ENCODE measurements around the gene MTIF2.
A peak's percentile ranks its signal among the peaks of the same experiment; 100 is the strongest.

MTIF2 gene

DNA sequence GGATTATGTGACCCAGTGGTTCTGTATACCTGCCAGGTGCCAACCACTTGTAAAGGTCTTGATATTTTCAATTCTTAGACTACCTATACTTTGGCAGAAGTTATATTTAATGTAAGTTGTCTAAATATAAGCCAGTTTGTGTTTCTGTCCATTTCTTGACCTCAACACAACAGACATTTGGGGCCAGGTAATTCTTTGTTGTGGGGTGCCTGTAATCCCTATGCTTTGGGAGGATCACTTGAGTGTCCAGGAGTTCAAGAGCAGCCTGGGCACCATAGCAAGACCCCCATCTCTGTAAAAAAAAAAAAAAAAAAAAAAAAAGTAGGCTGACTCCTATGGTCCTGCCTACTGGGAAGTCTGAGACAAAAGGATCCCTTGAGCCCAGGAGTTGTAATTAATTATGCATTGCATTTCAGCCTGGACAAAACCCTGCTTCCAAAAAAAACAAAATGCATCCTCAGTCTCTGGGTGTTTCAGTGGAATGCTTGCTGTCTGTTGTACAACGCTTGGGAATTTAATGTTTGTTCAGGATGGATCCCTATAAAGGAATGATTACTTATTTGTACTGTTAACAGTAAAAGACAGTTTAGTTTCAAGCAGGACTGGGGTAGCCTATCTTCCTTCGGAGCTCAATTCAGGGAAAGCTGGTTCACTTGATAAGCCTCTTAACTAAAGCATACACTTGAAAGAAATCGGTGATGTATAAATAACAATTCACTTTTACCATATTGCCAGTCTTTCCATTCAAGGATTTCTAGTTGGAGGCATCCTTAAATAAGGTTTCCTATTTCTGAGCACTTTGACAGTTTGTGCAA lies 33.1 kb downstream of the MTIF2 start:
- no peak overlapping the region for H2BK5ac ChIP-seq (ENCODE audit: low read depth, low read length, poor library complexity)
- no peaks in the 10 kb centered on the region for H3K27me3 ChIP-seq (ENCODE audit: insufficient read depth, low read length)
- H3K4ac ChIP-seq (ENCODE audit: low read depth, low read length), result no peak overlapping the region
- no peak overlapping the region for H2AK5ac ChIP-seq (ENCODE audit: low read length)
- H3K4me1 ChIP-seq (ENCODE audit: control insufficient read depth in 1 of 2, insufficient read depth in 2 of 2, low read length in 2 of 2), result peaks cover 0 to 7% of the 10 kb centered on the region in 2 experiments
- H4K8ac ChIP-seq (ENCODE audit: low read depth, low read length), result no peak overlapping the region
- H3K9ac ChIP-seq (ENCODE audit: low read length), result no peak overlapping the region
- H3K36me3 ChIP-seq (ENCODE audit: control insufficient read depth in 1 of 2, insufficient read depth in 2 of 2, low read length in 2 of 2), result peaks cover 7 to 23% of the 10 kb centered on the region in 2 experiments
- H3K18ac ChIP-seq (ENCODE audit: low read length), result no peak overlapping the region
- no peak overlapping the region for H3K4me2 ChIP-seq (ENCODE audit: low read length)
- DNase-seq, result no peak
- H3K14ac ChIP-seq (ENCODE audit: low read length), result no peak overlapping the region
- peaks cover 14% of the 10 kb centered on the region for H3K79me1 ChIP-seq (ENCODE audit: low read length)
- no peak overlapping the region for H3K4me3 ChIP-seq (ENCODE audit: low read depth, low read length)
- no peak overlapping the region for H3K27ac ChIP-seq (ENCODE audit: low read depth, low read length)
- H3K79me2 ChIP-seq (ENCODE audit: control insufficient read depth, insufficient read depth, low read length, poor library complexity), result peaks cover 12% of the 10 kb centered on the region
- no peak overlapping the region for H4K12ac ChIP-seq (ENCODE audit: low read depth, low read length)
- H2AFZ ChIP-seq (ENCODE audit: insufficient read depth, low read length, poor library complexity), result no peak overlapping the region
- H2BK12ac ChIP-seq (ENCODE audit: low read length), result no peak overlapping the region
- H3K9me3 ChIP-seq (ENCODE audit: insufficient read depth, low read depth, low read length), result no peaks in the 10 kb centered on the region
- H2BK120ac ChIP-seq (ENCODE audit: insufficient read depth, low read length, poor library complexity), result no peak overlapping the region
- no peak overlapping the region for H3K23ac ChIP-seq (ENCODE audit: low read length)
- no peak overlapping the region for H4K91ac ChIP-seq (ENCODE audit: low read depth, low read length)
- WGBS (ENCODE audit: extremely low coverage, insufficient coverage, insufficient read length), result no CpG with 5 or more reads among the region's 3 CpGs

DNA sequence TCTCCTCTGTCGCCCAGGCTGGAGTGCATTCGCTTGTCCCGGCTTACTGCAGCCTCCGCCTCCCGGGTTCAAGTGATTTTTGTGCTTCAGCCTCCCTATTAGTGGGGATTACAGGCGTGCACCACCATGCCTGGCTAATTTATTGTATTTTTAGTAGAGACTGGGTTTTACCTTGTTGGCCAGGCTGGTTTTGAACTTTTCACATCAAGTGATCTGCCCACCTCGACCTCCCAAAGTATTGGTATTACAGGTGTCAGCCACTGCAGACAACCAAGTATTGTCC lies 35.4 kb downstream of the MTIF2 start:
- Histone ChIP-seq H4K12ac (ENCODE audit: low read depth, low read length) (no peak overlapping the region), H3K9me3 (ENCODE audit: insufficient read depth, low read depth, low read length) (no peaks in the 10 kb centered on the region), H2AFZ (ENCODE audit: insufficient read depth, low read length, poor library complexity) (no peak overlapping the region), H3K18ac (ENCODE audit: low read length) (no peak overlapping the region), H2BK5ac (ENCODE audit: low read depth, low read length, poor library complexity) (no peak overlapping the region), H3K23ac (ENCODE audit: low read length) (no peak overlapping the region), H2AK5ac (ENCODE audit: low read length) (no peak overlapping the region), H3K27ac (ENCODE audit: low read depth, low read length) (no peak overlapping the region), H4K91ac (ENCODE audit: low read depth, low read length) (no peak overlapping the region), H3K79me2 (ENCODE audit: control insufficient read depth, insufficient read depth, low read length, poor library complexity) (peaks cover 12% of the 10 kb centered on the region), H2BK120ac (ENCODE audit: insufficient read depth, low read length, poor library complexity) (no peak overlapping the region), H4K8ac (ENCODE audit: low read depth, low read length) (no peak overlapping the region), H3K36me3 (ENCODE audit: control insufficient read depth in 1 of 2, insufficient read depth in 2 of 2, low read length in 2 of 2) (peaks cover 7 to 23% of the 10 kb centered on the region in 2 experiments), H3K4ac (ENCODE audit: low read depth, low read length) (peak overlapping the region; percentile 88), H3K9ac (ENCODE audit: low read length) (peak overlapping the region; percentile 72), H3K4me2 (ENCODE audit: low read length) (peak overlapping the region; percentile 90), H3K4me1 (ENCODE audit: control insufficient read depth in 1 of 2, insufficient read depth in 2 of 2, low read length in 2 of 2) (peaks cover 2 to 9% of the 10 kb centered on the region in 2 experiments), H3K27me3 (ENCODE audit: insufficient read depth, low read length) (no peaks in the 10 kb centered on the region), H3K79me1 (ENCODE audit: low read length) (peaks cover 14% of the 10 kb centered on the region), H3K14ac (ENCODE audit: low read length) (no peak overlapping the region), H2BK12ac (ENCODE audit: low read length) (no peak overlapping the region), H3K4me3 (ENCODE audit: low read depth, low read length) (peak overlapping the region; percentile 88)
- DNase-seq, result no peak
- WGBS (ENCODE audit: extremely low coverage, insufficient coverage, insufficient read length), result no CpG with 5 or more reads among the region's 7 CpGs

DNA sequence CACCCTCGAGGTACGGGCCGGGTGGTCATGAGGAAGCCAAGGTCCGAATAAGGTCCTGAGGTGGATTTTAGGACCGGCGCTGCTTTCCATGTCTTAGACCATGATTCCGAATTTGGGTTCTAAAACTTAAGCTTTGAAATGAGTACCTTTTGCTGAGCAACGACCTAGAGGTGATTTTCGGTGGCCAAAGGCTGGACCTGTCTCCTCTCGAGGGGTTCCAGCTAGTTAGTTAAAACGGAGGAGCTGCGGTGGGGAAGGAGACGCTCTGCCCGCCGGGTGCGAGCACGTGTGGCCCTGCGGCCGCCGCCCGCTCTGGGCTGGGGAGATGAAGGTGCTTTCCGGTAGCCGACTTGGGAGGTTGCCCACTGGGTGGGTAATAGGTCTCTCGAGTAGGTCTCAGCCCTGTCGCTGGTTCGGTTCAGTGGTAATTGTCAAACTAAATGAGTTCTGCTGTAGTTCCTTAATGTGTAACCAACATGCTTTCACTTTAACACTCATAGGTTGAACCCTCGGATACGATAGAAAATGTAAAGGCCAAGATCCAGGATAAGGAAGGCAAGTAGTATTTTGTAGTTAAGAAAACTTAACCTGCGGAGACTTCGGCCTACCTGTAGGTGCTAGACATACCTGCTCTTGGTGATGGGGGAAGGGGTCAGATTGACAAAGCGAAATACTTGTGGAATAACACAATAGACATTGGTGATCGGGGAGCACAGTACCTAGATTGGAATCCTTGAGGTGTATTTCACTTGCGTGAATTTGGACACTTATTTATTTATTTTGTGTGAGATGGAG lies 36.0 kb downstream of the MTIF2 start:
- Histone ChIP-seq H3K14ac (ENCODE audit: low read length) (peak overlapping the region; percentile 65), H3K79me1 (ENCODE audit: low read length) (peaks cover 14% of the 10 kb centered on the region), H3K4me2 (ENCODE audit: low read length) (peak overlapping the region; percentile 90), H3K23ac (ENCODE audit: low read length) (no peak overlapping the region), H2BK120ac (ENCODE audit: insufficient read depth, low read length, poor library complexity) (peak overlapping the region; percentile 57), H3K27me3 (ENCODE audit: insufficient read depth, low read length) (no peaks in the 10 kb centered on the region), H3K4ac (ENCODE audit: low read depth, low read length) (peak overlapping the region; percentile 90), H3K9me3 (ENCODE audit: insufficient read depth, low read depth, low read length) (no peaks in the 10 kb centered on the region), H3K4me3 (ENCODE audit: low read depth, low read length) (peak overlapping the region; percentile 88), H4K91ac (ENCODE audit: low read depth, low read length) (peak overlapping the region; percentile 69), H3K4me1 (ENCODE audit: control insufficient read depth in 1 of 2, insufficient read depth in 2 of 2, low read length in 2 of 2) (peaks cover 2 to 9% of the 10 kb centered on the region in 2 experiments), H3K27ac (ENCODE audit: low read depth, low read length) (peak overlapping the region; percentile 80), H2BK5ac (ENCODE audit: low read depth, low read length, poor library complexity) (peak overlapping the region; percentile 75), H4K12ac (ENCODE audit: low read depth, low read length) (peak overlapping the region; percentile 45), H3K36me3 (ENCODE audit: control insufficient read depth in 1 of 2, insufficient read depth in 2 of 2, low read length in 2 of 2) (peaks cover 6 to 23% of the 10 kb centered on the region in 2 experiments), H2AFZ (ENCODE audit: insufficient read depth, low read length, poor library complexity) (peak overlapping the region; percentile 14), H3K79me2 (ENCODE audit: control insufficient read depth, insufficient read depth, low read length, poor library complexity) (peaks cover 12% of the 10 kb centered on the region), H3K9ac (ENCODE audit: low read length) (peak overlapping the region; percentile 96), H4K8ac (ENCODE audit: low read depth, low read length) (peak overlapping the region; percentile 78), H3K18ac (ENCODE audit: low read length) (peak overlapping the region; percentile 81), H2AK5ac (ENCODE audit: low read length) (peak overlapping the region; percentile 22), H2BK12ac (ENCODE audit: low read length) (no peak overlapping the region)
- DNase-seq, result peak; percentile 18 to 35
- WGBS (ENCODE audit: extremely low coverage, insufficient coverage, insufficient read length), result no CpG with 5 or more reads among the region's 33 CpGs

DNA sequence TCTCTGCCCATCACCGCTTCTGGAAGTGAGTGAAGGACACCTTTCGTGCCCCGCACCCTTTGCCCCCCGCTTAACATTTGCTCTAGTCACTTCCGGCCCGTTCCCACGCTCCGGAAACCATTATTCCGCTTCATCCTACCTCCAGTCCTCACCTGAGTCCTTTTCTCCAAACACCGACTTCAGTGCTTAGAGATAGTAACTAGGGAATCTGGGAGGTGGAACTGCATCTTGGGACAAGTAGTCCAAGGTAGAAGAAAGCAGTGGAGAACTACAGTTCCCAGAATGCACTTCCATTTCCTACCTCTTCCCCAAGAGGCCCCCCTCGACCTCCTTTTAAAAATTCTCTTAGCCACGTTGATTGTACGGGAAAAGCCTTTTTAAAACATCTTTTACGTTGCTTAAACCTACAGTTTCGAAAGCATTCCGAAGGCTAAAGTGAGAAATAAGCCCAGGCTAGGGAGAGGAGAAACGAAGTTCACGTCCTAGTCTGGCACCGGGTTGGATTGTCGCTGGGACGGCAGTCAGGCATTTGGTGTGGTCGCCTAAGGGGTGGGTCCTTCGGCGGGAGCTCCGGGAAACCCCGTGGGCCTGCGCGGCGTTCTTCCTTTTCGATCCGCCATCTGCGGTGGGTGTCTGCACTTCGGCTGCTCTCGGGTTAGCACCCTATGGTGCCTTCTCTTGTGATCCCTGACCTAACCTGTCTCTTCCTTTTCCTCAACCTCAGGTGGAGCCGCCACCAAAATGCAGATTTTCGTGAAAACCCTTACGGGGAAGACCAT lies 36.8 kb downstream of the MTIF2 start, which contains the start of the genes CLHC1 and RPS27A:
Gene CLHC1, minus strand, starts transcription at position 210 of the 779 bp plus-strand sequence. CDS start 9,882 bp downstream, outside the sequence.
Gene RPS27A, plus strand, starts transcription at position 605 of the 779 bp plus-strand sequence. Its CDS starts 137 bp downstream, at position 742.
- H4K12ac ChIP-seq (ENCODE audit: low read depth, low read length), result peak within 1 kb of the TSS; percentile 95
- no CpG with 5 or more reads among the region's 37 CpGs for WGBS (ENCODE audit: extremely low coverage, insufficient coverage, insufficient read length)
- no peaks in the 10 kb centered on the region for H3K9me3 ChIP-seq (ENCODE audit: insufficient read depth, low read depth, low read length)
- peaks cover 14% of the 10 kb centered on the region for H3K79me1 ChIP-seq (ENCODE audit: low read length)
- H3K23ac ChIP-seq (ENCODE audit: low read length), result no peak within 1 kb of the TSS
- peak within 1 kb of the TSS; percentile 59 for H2BK120ac ChIP-seq (ENCODE audit: insufficient read depth, low read length, poor library complexity)
- DNase-seq, result peak; percentile 83 to 97
- peak within 1 kb of the TSS; percentile 96 for H4K91ac ChIP-seq (ENCODE audit: low read depth, low read length)
- H3K18ac ChIP-seq (ENCODE audit: low read length), result peak within 1 kb of the TSS; percentile 86
- H2AK5ac ChIP-seq (ENCODE audit: low read length), result peak within 1 kb of the TSS; percentile 22
- peaks cover 2 to 9% of the 10 kb centered on the region in 2 experiments for H3K4me1 ChIP-seq (ENCODE audit: control insufficient read depth in 1 of 2, insufficient read depth in 2 of 2, low read length in 2 of 2)
- peak within 1 kb of the TSS; percentile 98 for H4K8ac ChIP-seq (ENCODE audit: low read depth, low read length)
- H3K4me3 ChIP-seq (ENCODE audit: low read depth, low read length), result peak within 1 kb of the TSS; percentile 88
- H2BK12ac ChIP-seq (ENCODE audit: low read length), result no peak within 1 kb of the TSS
- peak within 1 kb of the TSS; percentile 90 for H3K4me2 ChIP-seq (ENCODE audit: low read length)
- peak within 1 kb of the TSS; percentile 94 for H3K14ac ChIP-seq (ENCODE audit: low read length)
- peaks cover 5 to 23% of the 10 kb centered on the region in 2 experiments for H3K36me3 ChIP-seq (ENCODE audit: control insufficient read depth in 1 of 2, insufficient read depth in 2 of 2, low read length in 2 of 2)
- H3K4ac ChIP-seq (ENCODE audit: low read depth, low read length), result peak within 1 kb of the TSS; percentile 90
- no peaks in the 10 kb centered on the region for H3K27me3 ChIP-seq (ENCODE audit: insufficient read depth, low read length)
- H3K9ac ChIP-seq (ENCODE audit: low read length), result peak within 1 kb of the TSS; percentile 96
- peak within 1 kb of the TSS; percentile 65 for H2AFZ ChIP-seq (ENCODE audit: insufficient read depth, low read length, poor library complexity)
- peak within 1 kb of the TSS; percentile 93 for H2BK5ac ChIP-seq (ENCODE audit: low read depth, low read length, poor library complexity)
- peak within 1 kb of the TSS; percentile 94 for H3K27ac ChIP-seq (ENCODE audit: low read depth, low read length)
- H3K79me2 ChIP-seq (ENCODE audit: control insufficient read depth, insufficient read depth, low read length, poor library complexity), result peaks cover 12% of the 10 kb centered on the region

Measured in trophoblast cell (in vitro differentiated cells and primary cell).